Amniotic stem cell (primary cell): ENCODE data around the gene SNX8.

Source experiments
- DNase-seq: peaks from one replicate; lab custom pipeline; 2025; lab: John Stamatoyannopoulos, UW

Gene SNX8

GRCh38 chr7:2202361-2202761, 111.9 kb downstream of the SNX8 start:
- DNase-seq: no peak
